HG03432 (cell line): Measurements from ENCODE around the gene ADGRF4.
"Not testable (repeated sequence)": the region's sequence is repeated elsewhere in the genome, so short reads cannot be mapped to it uniquely, and the experiment has no call there.

Source experiments
- ATAC-seq: cut with Tn5 transposase; IDR thresholded peaks from one replicate; pipeline ENCODE4 v1.9.1; 2021; ENCODE audit warnings: mild to moderate bottlenecking, moderate library complexity; ENCODE audit not compliant: unreplicated experiment

Gene ADGRF4

DNA sequence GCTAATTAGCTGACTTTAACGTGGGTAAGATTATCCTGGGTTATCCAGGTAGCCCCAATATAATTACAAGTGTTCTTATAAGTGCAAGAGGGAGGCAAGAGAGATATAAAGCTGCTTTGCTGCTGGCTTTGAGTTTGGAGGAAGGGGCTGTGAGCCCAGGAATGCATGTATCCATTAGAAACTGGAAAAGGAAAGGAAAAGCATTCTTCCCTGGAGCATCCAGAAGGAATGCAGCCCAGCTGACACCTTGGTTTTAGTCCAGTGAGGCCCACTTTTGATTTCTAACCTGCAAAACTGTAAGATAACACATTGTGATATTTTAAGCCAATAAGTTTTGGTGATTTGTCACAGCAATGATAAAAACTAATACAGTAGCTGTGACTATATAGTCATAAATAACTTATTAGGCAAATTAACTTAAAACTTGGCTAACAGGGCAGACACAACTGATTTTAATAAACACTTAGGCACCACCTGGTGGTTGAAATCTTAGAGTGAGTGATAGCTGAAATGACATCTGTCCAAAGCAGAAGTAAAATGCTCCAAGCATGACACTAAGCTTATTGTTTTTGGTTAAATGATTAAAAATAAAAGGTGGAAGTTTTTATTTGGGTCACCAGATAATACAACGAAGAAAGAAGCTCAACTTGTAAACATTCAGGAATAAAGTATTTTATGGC lies 35.6 kb downstream of the ADGRF4 start:
- peak; percentile 70 for ATAC-seq

GRCh38 chr6:47734831-47735481 lies 36.6 kb downstream of the ADGRF4 start:
- ATAC-seq, result no peak

GRCh38 chr6:47736083-47736700 lies 37.8 kb downstream of the ADGRF4 start:
- no peak for ATAC-seq

GRCh38 chr6:47737406-47737805 lies 39.0 kb downstream of the ADGRF4 start:
- ATAC-seq, result no peak

DNA sequence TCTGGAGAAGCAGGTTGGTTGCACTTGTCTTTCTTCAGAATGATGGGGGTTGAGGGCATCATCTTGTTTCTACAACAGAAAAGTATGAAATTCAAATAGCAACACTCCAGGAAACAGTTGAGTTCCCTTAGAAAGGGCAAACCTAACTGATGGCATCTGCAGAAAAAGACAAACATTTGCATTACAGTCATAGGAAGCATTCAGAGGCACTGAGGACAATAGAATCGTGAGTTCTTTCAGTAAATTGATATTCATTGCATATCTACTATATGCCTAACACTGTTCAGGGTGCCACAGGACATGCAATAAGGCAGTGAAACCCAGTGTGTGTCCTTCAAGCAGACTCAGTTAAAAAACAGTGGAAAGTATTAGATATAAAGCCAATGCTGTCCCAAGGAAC lies 42.3 kb downstream of the ADGRF4 start:
- no peak for ATAC-seq

- ATAC-seq, result peak; percentile 49
Measured at GRCh38 chr6:47741807-47742206, 43.4 kb downstream of the ADGRF4 start.

GRCh38 chr6:47743744-47744143 lies 45.4 kb downstream of the ADGRF4 start:
- no peak for ATAC-seq

DNA sequence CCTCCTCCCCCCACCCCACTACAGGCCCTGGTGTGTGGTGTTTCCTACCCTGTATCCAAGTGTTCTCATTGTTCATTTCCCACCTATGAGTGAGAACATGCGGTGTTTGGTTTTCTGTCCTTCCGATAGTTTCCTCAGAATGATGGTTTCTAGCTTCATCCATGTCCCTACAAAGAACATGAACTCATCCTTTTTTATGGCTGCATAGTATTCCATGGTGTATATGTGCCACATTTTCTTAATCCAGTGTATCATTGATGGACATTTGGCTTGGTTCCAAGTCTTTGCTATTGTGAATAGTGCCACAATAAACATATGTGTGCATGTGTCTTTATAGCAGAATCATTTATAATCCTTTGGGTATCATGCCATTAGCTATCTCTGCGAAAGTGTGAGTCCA lies 46.9 kb downstream of the ADGRF4 start:
- not testable (repeated sequence) for ATAC-seq

- ATAC-seq, result no peak
Measured at GRCh38 chr6:47749757-47750156, 51.4 kb downstream of the ADGRF4 start.

DNA sequence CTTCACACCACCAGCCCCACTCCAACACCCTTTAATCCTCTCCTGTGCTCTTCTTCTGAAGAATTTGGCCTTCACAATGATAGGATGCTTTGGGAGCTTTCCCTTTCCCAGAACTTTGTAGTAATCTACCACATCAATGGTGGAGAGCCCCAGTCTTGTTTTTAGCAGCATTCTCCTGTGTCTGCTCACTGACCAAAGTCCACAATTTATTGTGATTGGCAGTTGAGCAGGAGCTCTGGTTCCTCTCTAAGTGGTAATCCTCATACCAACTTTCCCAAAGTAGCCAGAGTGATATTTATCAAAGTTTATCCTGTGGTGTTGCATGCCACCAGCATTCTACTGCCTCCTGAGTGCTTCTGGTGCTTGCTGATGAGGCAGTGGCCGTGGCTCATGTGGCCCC lies 54.4 kb downstream of the ADGRF4 start:
- ATAC-seq, result no peak

GRCh38 chr6:47759364-47759763 lies 61.0 kb downstream of the ADGRF4 start:
- no peak for ATAC-seq

DNA sequence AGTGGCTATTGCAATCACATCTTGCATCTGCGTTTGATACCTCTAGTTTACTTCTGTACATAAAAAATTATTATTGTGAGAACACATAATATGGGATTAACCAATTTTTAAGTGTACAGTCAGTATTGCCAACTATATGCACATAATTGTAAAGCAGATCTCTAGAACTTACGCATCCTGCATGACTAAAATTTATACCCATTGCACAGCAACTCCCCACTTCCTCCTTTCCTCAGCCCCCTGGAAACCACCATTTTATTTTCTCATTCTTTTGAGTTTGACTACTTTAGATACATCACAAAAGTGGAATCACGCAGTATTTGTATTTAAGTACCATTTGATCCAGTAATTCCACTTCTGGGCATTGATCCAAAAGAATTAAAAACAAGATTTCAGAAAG lies 64.1 kb downstream of the ADGRF4 start:
- no peak for ATAC-seq

DNA sequence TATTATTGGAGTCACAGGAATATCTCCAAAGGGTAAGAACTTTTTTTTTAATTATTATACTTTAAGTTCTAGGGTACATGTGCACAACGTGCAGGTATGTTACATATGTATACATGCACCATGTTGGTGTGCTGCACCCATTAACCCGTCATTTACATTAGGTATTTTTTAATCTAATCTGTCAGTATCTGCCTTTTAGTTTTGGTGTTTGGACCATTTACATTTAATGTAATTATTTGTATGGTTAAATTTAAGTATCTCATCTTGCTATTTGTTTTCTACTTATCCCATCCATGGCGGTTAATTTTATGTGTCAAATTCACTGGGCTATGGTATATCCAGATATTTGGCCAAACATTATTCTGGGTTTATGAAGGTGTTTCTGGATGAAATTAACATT lies 68.1 kb downstream of the ADGRF4 start:
- ATAC-seq, result no peak

- no peak for ATAC-seq
Measured at GRCh38 chr6:47767102-47767501, 68.7 kb downstream of the ADGRF4 start.

DNA sequence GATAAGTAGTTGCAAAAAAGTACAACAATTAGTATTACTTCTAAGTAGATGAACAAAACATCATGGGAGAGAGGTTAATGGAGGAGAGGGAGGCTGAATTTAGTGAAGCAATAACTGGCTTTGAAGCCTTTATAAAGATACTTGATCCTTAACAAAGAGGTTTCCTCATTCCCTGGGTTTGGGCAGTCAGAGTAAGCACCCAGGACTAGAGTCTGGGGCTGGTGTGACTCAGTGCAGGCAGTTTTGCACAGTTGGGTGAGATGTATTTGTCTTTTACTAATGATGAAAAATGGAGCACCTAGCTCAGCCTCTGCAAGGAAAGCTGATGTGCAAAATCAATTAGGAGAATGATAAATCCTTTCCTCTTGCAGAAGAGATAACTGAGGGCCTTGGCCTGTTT lies 71.6 kb downstream of the ADGRF4 start:
- no peak for ATAC-seq
